ENCODE data around the gene RASGRP1. TPM values are rescaled to one million over a fixed set of nuclear protein-coding genes. Genes with fewer than 3 reads are reported as not detected.

Gene RASGRP1
- total RNA-seq, 1 experiment from 2014 or later = 0.51 TPM

GRCh38 chr15:38533416-38533915 is 31.1 kb downstream of the RASGRP1 start:
- in situ Hi-C loops (cut with HindIII; ENCODE audit: low pct_unique_long_range_greater_than_20kb, low sequenced_read_pairs) (no loop called here), intact Hi-C loops (cut with micrococcal nuclease; ENCODE audit: unreplicated experiment) (no loop called here)
- Histone ChIP-seq H3K36me3 (ENCODE audit: control insufficient read depth, insufficient read depth, low read length) (no peaks in the 10 kb centered on the region), H3K4me1 (ENCODE audit: control insufficient read depth, insufficient read depth, low read length) (no peaks in the 10 kb centered on the region), H3K27ac (ENCODE audit: low read length) (no peak overlapping the region), H3K9me3 (ENCODE audit: control insufficient read depth, insufficient read depth, low read depth, low read length) (no peaks in the 10 kb centered on the region), H3K4me3 (ENCODE audit: low read depth in 2 of 2, low read length in 2 of 2) (no peak overlapping the region), H3K27me3 (ENCODE audit: control insufficient read depth, insufficient read depth, low read length) (no peaks in the 10 kb centered on the region; the same call in 1 of the 2 replicates)
- CTCF ChIA-PET = no interaction called here
- DNase-seq (ENCODE audit: low read depth, low spot score) = no peak
- POLR2A ChIA-PET = no interaction called here
- BruUV-seq (replicated peaks) = no TSS peak
- TF ChIP-seq SIN3A (IDR thresholded peaks at IDR 0.05; ENCODE audit: borderline replicate concordance, insufficient read depth, low read depth, low read length) (no peak), TCF7L2 (IDR thresholded peaks at IDR 0.05; ENCODE audit: low read depth, low read length) (no peak), REST (IDR thresholded peaks at IDR 0.05; ENCODE audit: insufficient read depth in 1 of 2, low read depth in 2 of 2, low read length in 1 of 2) (no peak), CTCF (IDR thresholded peaks at IDR 0.05) (no peak), POLR2AphosphoS5 (IDR thresholded peaks at IDR 0.05; ENCODE audit: low read depth, low read length) (no peak)
- no peak for ATAC-seq

GRCh38 chr15:38532728-38533127 is 31.9 kb downstream of the RASGRP1 start:
- intact Hi-C loops (cut with micrococcal nuclease; ENCODE audit: unreplicated experiment) (no loop called here), in situ Hi-C loops (cut with HindIII; ENCODE audit: low pct_unique_long_range_greater_than_20kb, low sequenced_read_pairs) (no loop called here)
- TF ChIP-seq SIN3A (IDR thresholded peaks at IDR 0.05; ENCODE audit: borderline replicate concordance, insufficient read depth, low read depth, low read length) = no peak
- TF ChIP-seq POLR2AphosphoS5 (IDR thresholded peaks at IDR 0.05; ENCODE audit: low read depth, low read length) = no peak
- no peak for TF ChIP-seq REST (IDR thresholded peaks at IDR 0.05; ENCODE audit: insufficient read depth in 1 of 2, low read depth in 2 of 2, low read length in 1 of 2)
- TF ChIP-seq TCF7L2 (IDR thresholded peaks at IDR 0.05; ENCODE audit: low read depth, low read length) = no peak
- TF ChIP-seq CTCF (IDR thresholded peaks at IDR 0.05) = no peak
- no TSS peak for BruUV-seq (replicated peaks)
- CTCF ChIA-PET = no interaction called here
- POLR2A ChIA-PET = no interaction called here
- Histone ChIP-seq H3K27ac (ENCODE audit: low read length) (no peak overlapping the region), H3K4me3 (ENCODE audit: low read depth in 2 of 2, low read length in 2 of 2) (no peak overlapping the region), H3K27me3 (ENCODE audit: control insufficient read depth, insufficient read depth, low read length) (no peaks in the 10 kb centered on the region; the same call in 1 of the 2 replicates), H3K9me3 (ENCODE audit: control insufficient read depth, insufficient read depth, low read depth, low read length) (no peaks in the 10 kb centered on the region), H3K36me3 (ENCODE audit: control insufficient read depth, insufficient read depth, low read length) (no peaks in the 10 kb centered on the region), H3K4me1 (ENCODE audit: control insufficient read depth, insufficient read depth, low read length) (no peaks in the 10 kb centered on the region)
- DNase-seq (ENCODE audit: low read depth, low spot score) (no peak), ATAC-seq (no peak)
